Epidermal melanocyte (primary cell): Measurements from ENCODE around the gene TSPAN9.

Source experiments
- DNase-seq: peaks from one replicate; pipeline ENCODE4 v3.0.0; 2011; ENCODE audit warnings: low spot score; ENCODE audit not compliant: insufficient read length

The TSPAN9 gene

GRCh38 chr12:3158851-3159465 is 81.8 kb downstream of the TSPAN9 start:
- no peak for DNase-seq

DNA sequence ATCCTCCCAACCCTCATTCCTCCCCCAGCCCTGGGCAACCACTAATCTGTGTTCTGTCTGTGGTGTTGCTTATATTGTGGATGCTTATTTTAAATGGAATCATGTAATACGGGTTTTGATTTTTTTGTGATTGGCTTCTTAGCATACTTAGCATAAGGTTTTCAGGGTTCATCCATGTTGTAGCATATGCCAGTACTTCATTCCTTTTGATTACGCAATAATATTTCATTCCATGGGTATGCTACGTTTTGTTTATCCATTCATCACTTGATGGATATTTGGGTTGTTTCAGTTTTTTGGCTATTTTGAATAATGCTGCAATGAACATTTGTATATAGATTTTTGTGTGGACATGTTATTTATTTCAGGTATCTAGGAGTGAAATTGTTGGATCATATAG is 82.9 kb downstream of the TSPAN9 start:
- DNase-seq, result no peak

DNA sequence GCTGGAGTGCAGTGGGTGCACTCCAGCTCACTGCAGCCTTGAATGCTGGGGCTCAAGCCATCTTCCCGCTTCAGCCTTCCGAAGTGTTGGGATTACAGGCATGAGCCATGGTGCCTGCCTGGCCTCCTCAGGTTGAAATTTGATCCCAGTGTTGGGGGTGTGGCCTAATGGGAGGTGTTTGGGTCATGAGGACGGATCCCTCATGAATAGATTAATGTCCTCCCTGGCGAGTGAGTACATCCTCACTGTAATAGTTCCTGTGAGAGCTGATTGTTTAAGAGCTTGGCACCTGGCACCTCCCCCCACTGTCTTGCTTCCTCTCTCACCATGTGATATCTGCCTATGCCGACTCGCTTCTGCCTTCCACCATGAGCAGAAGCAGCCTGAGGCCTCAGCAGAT is 84.7 kb downstream of the TSPAN9 start:
- no peak for DNase-seq

DNA sequence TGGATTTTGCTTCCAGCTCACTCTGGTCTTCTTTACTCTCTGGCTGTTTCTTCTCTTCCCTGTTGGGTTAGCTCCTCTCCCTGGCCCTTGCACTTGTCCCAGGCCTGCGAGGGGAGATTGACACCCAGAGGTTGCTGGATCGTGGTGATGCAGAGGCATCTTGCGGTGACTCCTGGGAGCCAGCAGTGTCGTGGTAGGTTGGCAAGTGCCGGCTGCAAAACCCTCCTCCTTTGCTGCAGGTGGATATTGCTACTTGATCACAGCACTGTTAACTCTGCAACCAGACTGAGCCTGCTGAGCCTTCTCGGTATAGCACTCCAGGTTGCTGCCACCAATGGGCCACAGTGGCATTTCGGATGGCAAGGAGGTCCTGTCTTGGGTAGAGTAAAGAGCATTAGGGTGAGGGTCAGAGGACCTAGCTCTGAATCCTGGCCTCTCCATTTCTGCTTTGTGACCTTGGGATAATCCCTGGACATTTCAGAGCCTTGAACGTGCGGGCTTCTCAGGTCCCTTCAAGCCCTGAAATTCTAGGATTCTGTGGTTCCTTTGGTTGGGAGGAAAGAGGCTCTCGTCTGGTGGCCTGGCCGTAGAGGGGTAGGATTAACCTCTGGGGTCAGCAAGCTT is 87.4 kb downstream of the TSPAN9 start:
- DNase-seq, result no peak

DNA sequence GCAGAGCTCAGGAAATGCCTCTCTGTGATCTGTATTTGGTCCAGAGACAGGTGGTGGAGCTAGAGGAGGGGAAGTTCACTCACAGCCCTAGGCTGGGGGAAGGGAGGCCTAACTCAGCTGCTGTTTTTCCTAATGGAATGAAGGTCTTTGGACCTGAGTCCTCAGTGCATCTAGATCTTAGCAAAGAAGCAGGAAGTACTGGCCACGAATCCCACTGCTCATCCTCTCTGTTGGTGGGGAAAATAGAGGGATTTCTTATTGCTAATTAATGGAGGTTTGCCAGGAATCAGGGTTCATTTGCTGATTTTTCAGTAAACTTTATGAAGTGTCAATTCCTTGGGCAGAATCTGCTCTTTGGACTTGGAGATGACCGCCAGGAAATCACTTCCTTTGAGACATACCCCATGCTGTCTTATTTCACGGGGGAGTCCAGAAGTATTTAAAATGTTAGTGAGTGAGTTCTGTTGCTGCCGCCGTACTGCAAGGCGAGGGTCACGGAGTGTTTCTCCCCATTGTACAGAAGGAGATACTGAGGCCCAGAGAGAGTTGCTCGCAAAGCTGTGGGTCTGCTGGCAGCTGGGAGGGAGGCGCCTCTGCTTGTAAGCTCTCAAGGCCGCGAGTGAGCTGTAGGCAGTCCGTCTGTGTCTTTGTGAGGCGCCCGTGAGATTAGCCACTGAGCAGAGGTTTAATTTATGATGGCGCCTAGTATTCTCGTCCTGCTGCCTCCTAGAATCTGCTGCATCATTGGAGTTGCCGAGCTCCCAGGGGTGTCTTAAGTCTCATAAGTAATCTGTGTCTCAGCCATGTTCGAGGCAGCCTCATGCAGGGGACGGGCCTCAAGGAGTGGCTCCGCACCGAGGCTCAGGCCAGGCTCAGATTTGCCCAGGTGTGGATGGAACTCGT is 88.2 kb downstream of the TSPAN9 start:
- DNase-seq, result no peak

- no peak for DNase-seq
These were observed 90.5 kb downstream of the TSPAN9 start for GRCh38 chr12:3167636-3168035.

GRCh38 chr12:3168223-3169221 is 91.3 kb downstream of the TSPAN9 start:
- DNase-seq, result no peak

GRCh38 chr12:3170423-3171194 is 93.4 kb downstream of the TSPAN9 start:
- DNase-seq, result no peak

GRCh38 chr12:3171195-3171591 is 94.0 kb downstream of the TSPAN9 start:
- no peak for DNase-seq

- no peak for DNase-seq
These were observed 95.2 kb downstream of the TSPAN9 start for GRCh38 chr12:3172124-3173007.

DNA sequence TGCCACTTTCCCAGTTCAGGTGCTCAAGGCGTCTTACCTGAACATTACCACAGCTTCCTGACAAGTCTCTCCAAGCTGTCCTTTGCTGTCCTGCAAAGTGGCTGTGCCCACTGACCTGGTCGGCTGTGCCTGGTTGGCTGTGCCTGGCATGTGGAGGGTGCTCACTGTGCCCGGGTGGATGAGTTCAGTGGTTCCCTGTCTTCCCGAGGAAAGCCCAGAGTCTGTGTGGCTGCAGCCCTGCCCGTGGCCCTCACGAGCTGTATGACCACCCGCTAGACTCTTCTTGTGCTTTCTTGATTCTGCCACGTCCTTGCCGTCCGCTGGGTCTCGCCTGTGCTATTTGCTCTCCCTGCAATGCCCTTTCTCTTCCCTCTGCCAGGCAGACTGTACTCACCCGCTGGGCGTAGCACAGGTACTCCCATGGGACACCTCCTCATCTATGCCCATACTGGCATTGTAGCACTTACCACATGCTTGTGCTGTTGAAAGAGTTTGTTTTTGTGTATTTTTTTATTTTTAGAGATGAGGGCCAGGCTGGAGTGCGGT is 95.9 kb downstream of the TSPAN9 start:
- no peak for DNase-seq

- no peak for DNase-seq
These were observed 96.7 kb downstream of the TSPAN9 start for GRCh38 chr12:3173912-3174311.

DNA sequence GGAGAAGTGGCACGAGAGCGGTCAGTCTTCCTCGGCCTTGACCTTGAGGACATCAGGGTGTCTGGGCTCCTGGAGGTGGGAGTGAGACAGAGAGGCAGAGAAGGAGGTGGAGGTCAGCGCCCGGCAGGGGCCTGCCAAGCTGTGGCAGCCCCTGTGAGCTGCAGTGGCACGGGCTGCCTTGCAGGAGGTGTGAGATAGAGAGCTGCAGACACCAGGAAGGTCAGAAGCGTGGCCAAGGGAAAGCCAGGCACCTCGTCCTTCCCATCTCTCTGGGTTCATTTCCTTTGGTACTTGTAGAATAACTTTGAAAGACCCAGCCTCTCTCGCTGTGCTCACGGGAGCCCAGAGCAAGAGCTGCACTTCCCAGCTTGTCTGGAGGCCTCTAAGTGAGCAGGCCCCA is 98.1 kb downstream of the TSPAN9 start:
- DNase-seq, result no peak

DNA sequence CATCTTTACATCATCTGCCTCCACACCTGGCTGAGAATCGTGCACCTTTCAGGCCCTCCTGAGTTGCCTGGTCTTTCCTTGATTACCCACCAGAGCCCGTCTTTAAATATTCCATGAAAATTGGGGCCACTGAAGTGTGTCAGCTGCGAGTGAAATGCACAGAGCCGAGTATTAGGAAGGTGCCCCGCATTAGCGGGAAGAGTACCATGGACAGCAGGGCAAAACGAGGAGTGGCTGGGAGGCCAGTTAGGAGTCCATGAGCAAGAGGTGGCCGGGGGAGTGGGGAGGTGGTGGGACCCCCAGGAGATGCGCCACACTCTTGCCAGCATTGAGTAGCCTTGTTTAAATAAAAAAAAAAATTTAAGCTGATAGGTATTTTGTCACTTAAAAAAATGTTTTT is 99.6 kb downstream of the TSPAN9 start:
- DNase-seq, result no peak

DNA sequence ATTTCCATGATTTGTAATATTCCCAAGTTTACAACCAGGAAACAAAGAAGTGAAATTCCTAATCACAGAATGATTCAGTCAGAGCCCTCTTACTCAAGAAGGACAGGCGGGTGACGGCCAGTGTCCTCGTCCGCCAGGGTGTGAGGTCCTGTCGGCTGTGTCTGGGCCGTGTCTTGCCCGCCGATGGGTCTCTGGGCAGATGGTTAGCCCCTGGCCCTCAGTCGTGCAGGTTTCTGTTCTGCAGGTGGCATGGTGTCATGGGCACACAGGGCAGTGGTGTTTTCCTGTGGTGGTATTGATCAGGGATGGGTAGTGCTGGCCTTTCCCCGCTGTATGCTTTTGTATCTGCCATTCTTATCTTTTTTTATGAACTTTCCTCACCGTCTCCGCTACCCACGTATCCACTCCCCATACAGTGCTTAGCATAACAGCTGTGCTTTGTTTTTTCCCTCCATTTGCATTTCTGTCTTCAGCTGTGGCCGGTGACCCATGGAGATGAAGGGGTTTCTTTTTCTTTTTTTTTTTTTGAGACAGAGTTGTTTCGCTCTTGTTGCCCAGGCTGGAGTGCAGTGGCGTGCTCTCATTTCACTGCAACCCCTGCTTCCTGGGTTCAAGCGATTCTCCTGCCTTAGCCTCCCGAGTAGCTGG is 100.7 kb downstream of the TSPAN9 start:
- DNase-seq, result no peak

DNA sequence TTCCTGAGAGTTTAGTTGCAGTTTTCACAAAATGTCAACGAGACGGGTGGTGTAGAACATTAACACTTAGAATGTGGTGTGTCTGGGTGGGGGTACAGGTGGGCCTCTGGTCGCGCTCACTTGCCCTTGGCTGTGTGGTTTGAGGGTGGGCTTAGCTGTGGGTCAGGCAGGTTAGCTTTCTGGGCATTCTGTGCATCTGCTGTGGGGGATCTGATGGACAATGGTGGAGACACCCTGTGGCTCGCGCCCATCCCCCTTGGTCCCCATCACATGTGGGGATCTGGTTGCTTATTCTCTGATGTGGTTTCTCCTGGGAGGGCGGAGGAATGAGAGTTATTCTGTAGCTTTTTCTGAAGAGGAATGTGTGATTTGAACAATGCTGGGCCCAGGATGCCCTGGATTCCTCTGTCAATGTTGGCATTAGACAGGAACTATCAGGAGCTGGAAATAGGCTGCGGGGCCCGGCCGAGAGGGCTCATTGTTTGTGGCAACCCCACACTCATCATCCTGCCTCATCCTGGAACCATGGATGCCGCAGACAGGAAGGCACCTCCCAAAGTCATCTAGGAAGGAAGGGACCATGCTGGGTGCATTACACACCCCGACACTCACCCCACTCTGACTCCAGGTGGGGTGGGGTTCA is 101.6 kb downstream of the TSPAN9 start:
- DNase-seq, result no peak

DNA sequence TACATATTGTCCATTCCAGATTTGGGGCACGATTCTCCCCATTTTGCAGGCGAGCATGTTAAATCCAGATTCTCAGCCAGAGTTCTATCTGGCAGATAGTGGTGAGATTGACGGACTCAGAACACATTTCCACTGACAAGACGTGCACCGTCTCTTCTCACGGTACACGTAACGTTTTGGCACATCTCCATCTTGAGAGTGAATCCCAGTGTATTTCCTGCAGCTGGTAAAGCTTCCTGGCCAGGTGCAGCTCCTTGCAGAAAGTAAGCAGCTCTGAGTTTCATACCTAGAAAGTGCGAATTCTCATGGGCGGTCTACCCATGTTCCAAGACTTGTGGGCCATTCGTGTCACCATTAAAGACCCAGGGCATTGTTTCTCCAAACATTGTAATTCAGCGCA is 102.6 kb downstream of the TSPAN9 start:
- DNase-seq, result no peak

GRCh38 chr12:3182426-3182825 is 105.2 kb downstream of the TSPAN9 start:
- no peak for DNase-seq
